Immature natural killer cell (primary cell): ENCODE data around the gene PPA1. TPM values are rescaled to one million over a fixed set of nuclear protein-coding genes. Genes with fewer than 3 reads are reported as not detected.
"Not testable (repeated sequence)": the region's sequence is repeated elsewhere in the genome, so short reads cannot be mapped to it uniquely, and the experiment has no call there.

Experiments
- DNase-seq, 3 donors: peaks; one replicate each; pipeline ENCODE4 v3.0.0; 2022; ENCODE audit warnings: mixed read lengths in 1 of 3
- H3K27ac Mint-ChIP-seq, 6 donors: one replicate each; pipeline ENCODE4 v1.8.0; 2020; ENCODE audit warnings: mixed read lengths in 6 of 6, mild to moderate bottlenecking in 5 of 6, inconsistent platforms in 4 of 6, moderate library complexity in 3 of 6
- H3K27me3 Mint-ChIP-seq, 3 donors: one replicate each; pipeline ENCODE4 v1.8.0; 2020 to 2021; ENCODE audit warnings: low read depth in 3 of 3, mild to moderate bottlenecking in 3 of 3, mixed read lengths in 3 of 3, moderate library complexity in 3 of 3, inconsistent platforms in 1 of 3
- H3K36me3 Mint-ChIP-seq, 3 donors: one replicate each; pipeline ENCODE4 v1.8.0; 2020; ENCODE audit warnings: mixed read lengths in 3 of 3, inconsistent platforms in 2 of 3, mild to moderate bottlenecking in 2 of 3
- H3K4me1 Mint-ChIP-seq, 2 donors: one replicate each; pipeline ENCODE4 v1.8.0; 2020; ENCODE audit warnings: inconsistent platforms in 2 of 2, mild to moderate bottlenecking in 2 of 2, mixed read lengths in 2 of 2, moderate library complexity in 1 of 2
- H3K4me3 Mint-ChIP-seq, 5 donors: one replicate each; pipeline ENCODE4 v1.8.0; 2020; ENCODE audit warnings: mild to moderate bottlenecking in 5 of 5, mixed read lengths in 5 of 5, inconsistent platforms in 3 of 5, moderate library complexity in 3 of 5
- H3K9me3 Mint-ChIP-seq, 6 donors: one replicate each; pipeline ENCODE4 v1.8.0; 2020; ENCODE audit warnings: mild to moderate bottlenecking in 6 of 6, mixed read lengths in 6 of 6, inconsistent platforms in 4 of 6, moderate library complexity in 3 of 6
- polyA plus RNA-seq, 3 donors: library from polyadenylated mRNA; unstranded; fragments of 300-500 nt; fragmentation: Illumina TruSeq; gene quantifications; one replicate each; pipeline ENCODE4 v1.2.3, GENCODE V29; 2021

Gene PPA1
- polyA plus RNA-seq, 3 donors from 2014 or later, result 48.2 to 126 (median 77.8) TPM

DNA sequence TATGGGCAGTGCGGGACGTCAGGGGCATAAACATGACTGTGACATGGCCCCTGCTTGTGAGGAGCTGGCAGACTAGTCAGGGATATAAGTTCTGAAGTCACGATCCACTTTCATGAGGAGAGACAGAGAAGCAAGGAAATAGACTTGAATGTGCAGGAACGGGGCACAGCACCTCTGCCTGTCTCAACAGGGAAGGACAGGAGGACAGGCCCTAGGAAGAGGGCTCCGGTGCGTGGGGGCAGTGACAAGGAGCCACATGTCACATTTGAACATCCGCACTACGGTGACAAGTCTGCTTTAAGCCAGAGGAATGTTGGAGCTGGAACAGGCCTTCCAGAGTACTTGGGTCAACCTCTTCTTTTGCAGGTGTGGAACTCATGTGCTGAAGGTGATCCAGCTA is 43.1 kb downstream of the PPA1 start:
- no peaks in the 10 kb centered on the region for H3K36me3 Mint-ChIP-seq
- peaks cover 0 to 7% (median 4%) of the 10 kb centered on the region in 3 donors for H3K27me3 Mint-ChIP-seq
- H3K4me3 Mint-ChIP-seq, result no peak overlapping the region
- H3K27ac Mint-ChIP-seq, result no peak overlapping the region
- no peak for DNase-seq
- no peaks in the 10 kb centered on the region for H3K9me3 Mint-ChIP-seq
- no peaks in the 10 kb centered on the region for H3K4me1 Mint-ChIP-seq

DNA sequence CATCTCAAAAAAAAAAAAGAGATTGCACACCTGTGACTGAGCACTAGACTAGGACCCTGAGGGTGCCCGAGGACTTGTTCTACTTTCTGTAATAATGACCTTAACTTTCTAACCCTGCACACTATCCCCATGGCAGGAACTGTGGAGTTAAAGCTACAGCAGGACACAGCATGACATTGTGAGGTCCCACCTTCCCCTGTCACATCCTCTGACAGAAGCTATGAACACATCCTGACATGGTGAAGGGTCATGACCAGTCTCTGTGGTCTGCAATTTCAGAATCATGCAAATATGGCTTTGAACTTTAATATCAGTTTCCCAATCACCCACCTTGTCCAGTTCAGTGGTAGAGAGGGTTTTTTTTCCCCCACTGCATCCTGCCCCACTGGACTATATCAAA is 44.5 kb downstream of the PPA1 start:
- Mint-ChIP-seq H3K36me3 (no peaks in the 10 kb centered on the region), H3K27ac (no peak overlapping the region), H3K4me3 (no peak overlapping the region), H3K4me1 (no peaks in the 10 kb centered on the region), H3K27me3 (peaks cover under 1 to 6% (median 3%) of the 10 kb centered on the region in 3 donors), H3K9me3 (no peaks in the 10 kb centered on the region)
- DNase-seq, result no peak

GRCh38 chr10:70186571-70186970 is 46.7 kb downstream of the PPA1 start:
- H3K36me3 Mint-ChIP-seq, result no peaks in the 10 kb centered on the region
- H3K4me3 Mint-ChIP-seq, result no peak overlapping the region
- peaks cover 0 to 8% (median 3%) of the 10 kb centered on the region in 3 donors for H3K27me3 Mint-ChIP-seq
- no peaks in the 10 kb centered on the region for H3K9me3 Mint-ChIP-seq
- DNase-seq, result no peak
- H3K4me1 Mint-ChIP-seq, result no peaks in the 10 kb centered on the region
- no peak overlapping the region for H3K27ac Mint-ChIP-seq

- Mint-ChIP-seq H3K27ac (no peak overlapping the region), H3K36me3 (no peaks in the 10 kb centered on the region), H3K4me3 (no peak overlapping the region), H3K27me3 (peaks cover 0 to 8% (median 3%) of the 10 kb centered on the region in 3 donors), H3K4me1 (no peaks in the 10 kb centered on the region), H3K9me3 (no peaks in the 10 kb centered on the region)
- no peak for DNase-seq
Observed at GRCh38 chr10:70186090-70186489, 47.1 kb downstream of the PPA1 start.

- H3K9me3 Mint-ChIP-seq, result no peaks in the 10 kb centered on the region
- no peaks in the 10 kb centered on the region for H3K4me1 Mint-ChIP-seq
- DNase-seq, result no peak
- no peak overlapping the region for H3K4me3 Mint-ChIP-seq
- H3K36me3 Mint-ChIP-seq, result no peaks in the 10 kb centered on the region
- H3K27ac Mint-ChIP-seq, result no peak overlapping the region
- peaks cover 0 to 8% (median 3%) of the 10 kb centered on the region in 3 donors for H3K27me3 Mint-ChIP-seq
Observed at GRCh38 chr10:70183304-70183703, 49.9 kb downstream of the PPA1 start.

DNA sequence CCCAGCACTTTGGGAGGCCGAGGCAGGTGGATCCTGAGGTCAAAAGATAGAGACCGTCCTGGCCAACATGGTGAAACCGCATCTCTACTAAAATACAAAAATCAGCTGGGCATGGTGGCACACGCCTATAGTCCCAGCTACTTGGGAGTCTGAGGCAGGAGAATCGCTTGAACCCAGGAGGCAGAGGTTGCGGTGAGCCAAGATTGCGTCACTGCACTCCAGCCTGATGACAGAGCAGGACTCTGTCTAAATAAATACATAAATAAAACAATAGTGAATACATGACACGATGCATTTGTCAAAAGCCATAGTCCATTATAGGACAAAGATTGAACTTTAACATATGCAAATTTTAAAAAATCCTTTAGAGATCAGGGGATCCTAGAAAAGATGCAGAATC is 54.0 kb downstream of the PPA1 start:
- not testable (repeated sequence) for H3K27me3 Mint-ChIP-seq, H3K4me3 Mint-ChIP-seq, H3K27ac Mint-ChIP-seq, DNase-seq, H3K36me3 Mint-ChIP-seq, H3K4me1 Mint-ChIP-seq, H3K9me3 Mint-ChIP-seq

DNA sequence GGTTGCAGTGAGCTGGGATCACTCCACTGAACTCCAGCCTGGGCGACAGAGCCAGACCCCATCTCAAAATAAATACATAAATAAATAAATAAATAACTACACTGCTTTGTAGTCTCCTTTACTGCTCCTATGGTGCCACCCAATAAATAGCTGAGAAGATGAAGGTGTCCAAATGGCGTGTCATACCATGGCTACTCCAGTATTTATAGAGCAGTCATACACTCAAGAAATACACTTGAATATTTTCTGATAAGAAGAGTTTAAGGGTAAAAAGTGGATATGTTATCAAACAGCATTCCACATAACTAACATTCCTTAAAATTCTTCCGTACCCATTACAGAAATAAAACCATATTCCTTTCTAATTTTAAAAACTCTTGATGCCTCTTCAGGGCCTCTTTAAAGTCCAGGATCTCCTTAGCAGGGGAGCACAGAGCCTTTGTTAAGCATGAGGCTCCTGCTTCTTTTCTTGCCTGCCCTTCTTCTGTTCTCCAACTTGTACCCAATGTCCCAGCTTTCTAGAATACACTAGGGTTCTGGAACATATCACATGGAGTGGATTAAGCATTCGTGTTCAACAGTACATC is 55.0 kb downstream of the PPA1 start:
- H3K4me3 Mint-ChIP-seq, result no peak overlapping the region
- no peak overlapping the region for H3K27ac Mint-ChIP-seq
- no peak for DNase-seq

DNA sequence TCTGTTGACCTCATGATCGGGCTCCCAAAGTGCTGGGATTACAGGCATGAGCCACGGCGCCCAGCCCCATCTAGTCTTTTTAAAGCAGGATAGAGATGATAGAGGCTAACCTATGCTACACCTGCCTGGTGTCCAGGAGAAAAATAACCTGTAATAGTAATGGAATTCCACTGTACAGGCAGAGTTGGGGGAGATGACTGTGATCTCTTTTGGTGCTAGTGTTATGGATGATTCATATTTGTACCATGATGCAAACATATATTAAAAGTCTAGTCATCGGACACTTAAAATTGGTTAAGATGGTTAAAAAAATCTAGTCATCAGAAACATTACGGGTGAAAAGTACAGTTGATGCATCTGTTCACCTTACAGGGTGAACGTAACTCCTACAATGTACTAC is 56.8 kb downstream of the PPA1 start:
- Mint-ChIP-seq H3K27me3 (peaks cover 0 to 3% (median 2%) of the 10 kb centered on the region in 3 donors), H3K9me3 (no peaks in the 10 kb centered on the region), H3K36me3 (no peaks in the 10 kb centered on the region), H3K4me3 (no peak overlapping the region), H3K27ac (no peak overlapping the region), H3K4me1 (peaks cover 14 to 18% of the 10 kb centered on the region in 2 donors)
- DNase-seq, result no peak

More for the DNA sequence above, 55.0 kb downstream of the PPA1 start:
- H3K36me3 Mint-ChIP-seq, result no peaks in the 10 kb centered on the region
- no peaks in the 10 kb centered on the region for H3K9me3 Mint-ChIP-seq
- H3K27me3 Mint-ChIP-seq, result peaks cover 0 to 3% (median 2%) of the 10 kb centered on the region in 3 donors
- peaks cover 14 to 16% of the 10 kb centered on the region in 2 donors for H3K4me1 Mint-ChIP-seq

GRCh38 chr10:70175516-70175915 is 57.7 kb downstream of the PPA1 start:
- Mint-ChIP-seq H3K9me3 (no peaks in the 10 kb centered on the region), H3K36me3 (no peaks in the 10 kb centered on the region), H3K27me3 (peaks cover 1 to 10% (median 6%) of the 10 kb centered on the region in 3 donors), H3K4me1 (peaks cover 17 to 23% of the 10 kb centered on the region in 2 donors), H3K27ac (peak overlapping the region in 1 of 6 donors; percentile 96), H3K4me3 (no peak overlapping the region)
- DNase-seq, result no peak

DNA sequence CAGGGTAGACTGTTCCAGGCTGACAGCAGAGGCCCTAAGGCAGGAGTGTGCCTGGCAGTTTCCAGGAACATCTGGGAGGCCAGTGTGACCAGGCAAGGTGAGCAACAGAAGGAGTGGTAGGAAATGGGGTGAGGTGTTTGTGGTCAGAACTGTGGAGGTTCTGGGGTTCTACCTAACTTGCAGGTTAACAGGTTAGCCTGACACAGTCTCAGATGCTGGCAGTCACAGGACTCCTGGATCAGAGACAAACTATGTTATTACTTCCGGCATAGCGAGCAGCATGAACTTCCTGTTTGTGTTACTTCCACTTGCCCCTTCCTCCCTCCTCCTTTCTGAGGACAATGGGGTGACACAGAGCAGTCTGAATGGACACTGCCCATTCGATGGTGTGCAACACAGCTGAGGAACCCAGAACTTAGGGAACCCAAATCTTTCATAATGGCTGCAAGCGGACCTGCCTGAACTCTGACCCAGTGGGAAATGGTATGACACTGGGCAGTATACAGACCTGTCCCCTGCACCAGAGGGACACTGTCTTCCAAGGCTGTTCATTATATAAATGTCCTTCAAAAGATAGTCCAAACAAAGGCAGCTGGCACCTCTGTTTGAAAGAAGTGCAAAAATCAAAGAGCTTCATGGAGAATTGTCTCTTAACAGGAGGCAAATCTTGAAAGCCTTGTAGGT is 59.0 kb downstream of the PPA1 start:
- H3K27me3 Mint-ChIP-seq, result peaks cover 2 to 15% (median 13%) of the 10 kb centered on the region in 3 donors
- H3K27ac Mint-ChIP-seq, result peak overlapping the region; percentile 82 to 96 (median 90)
- DNase-seq, result peak; percentile 31 to 46 (median 42)
- no peaks in the 10 kb centered on the region for H3K36me3 Mint-ChIP-seq
- H3K9me3 Mint-ChIP-seq, result peaks cover 0 to 1% (median 0%) of the 10 kb centered on the region in 6 donors
- peaks cover 21 to 28% of the 10 kb centered on the region in 2 donors for H3K4me1 Mint-ChIP-seq
- peak overlapping the region; percentile 9 to 67 (median 49) for H3K4me3 Mint-ChIP-seq

GRCh38 chr10:70169649-70170364 is 63.4 kb downstream of the PPA1 start:
- peak in 1 of 3 donors; percentile 8 for DNase-seq
- Mint-ChIP-seq H3K36me3 (peaks cover 5 to 7% (median 7%) of the 10 kb centered on the region in 3 donors), H3K4me3 (peak overlapping the region; percentile 85 to 94 (median 90)), H3K9me3 (peaks cover 0 to 2% (median 0%) of the 10 kb centered on the region in 6 donors), H3K4me1 (peaks cover 54 to 68% of the 10 kb centered on the region in 2 donors), H3K27ac (peak overlapping the region; percentile 87 to 97 (median 94)), H3K27me3 (peaks cover 3 to 18% (median 12%) of the 10 kb centered on the region in 3 donors)

DNA sequence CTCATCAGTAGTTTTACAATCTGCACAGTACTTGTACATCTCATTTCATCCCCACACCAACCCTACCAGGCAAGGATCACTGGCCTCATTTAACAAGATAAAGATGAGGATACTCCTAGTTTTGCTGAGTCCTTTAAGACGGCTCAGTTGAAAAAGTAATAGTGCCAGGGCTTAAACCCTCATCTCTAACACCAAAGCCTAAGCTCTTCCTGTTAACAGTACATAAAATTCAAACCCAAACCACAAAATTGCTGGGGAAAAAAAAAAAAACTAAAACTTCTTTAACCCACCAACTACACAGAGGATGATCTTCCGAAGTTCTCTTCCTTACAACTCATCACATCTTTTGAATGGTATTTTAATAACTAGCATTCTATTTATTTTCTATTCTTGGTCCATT is 64.2 kb downstream of the PPA1 start:
- H3K4me3 Mint-ChIP-seq, result peak overlapping the region; percentile 85 to 94 (median 90)
- H3K4me1 Mint-ChIP-seq, result peaks cover 53 to 68% of the 10 kb centered on the region in 2 donors
- peaks cover 0 to 2% (median 0%) of the 10 kb centered on the region in 6 donors for H3K9me3 Mint-ChIP-seq
- H3K36me3 Mint-ChIP-seq, result peaks cover 5 to 7% (median 7%) of the 10 kb centered on the region in 3 donors
- peak; percentile 61 to 71 (median 62) for DNase-seq
- H3K27me3 Mint-ChIP-seq, result peaks cover 3 to 17% (median 12%) of the 10 kb centered on the region in 3 donors
- peak overlapping the region; percentile 87 to 97 (median 94) for H3K27ac Mint-ChIP-seq

DNA sequence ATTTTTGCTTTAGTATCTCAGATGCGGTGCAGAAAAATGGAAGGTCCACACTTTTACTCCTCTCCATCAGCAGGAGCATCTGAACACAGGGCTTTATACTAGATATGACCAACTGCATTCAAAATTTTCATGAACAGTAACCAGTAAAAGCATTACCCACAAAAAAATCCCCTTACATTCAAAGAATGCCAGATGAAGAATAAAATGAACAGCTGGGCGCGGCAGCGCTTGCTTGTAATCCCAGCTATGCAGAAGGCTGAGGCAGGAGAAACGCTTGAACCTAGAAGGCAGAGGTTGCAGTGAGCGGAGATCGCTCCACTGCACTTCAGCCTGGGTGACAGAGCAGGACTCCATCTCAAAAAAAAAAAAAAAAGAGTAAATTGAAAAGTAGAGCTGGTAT is 66.0 kb downstream of the PPA1 start:
- peak overlapping the region; percentile 19 to 63 (median 53) for H3K4me3 Mint-ChIP-seq
- peak overlapping the region; percentile 55 to 87 (median 76) for H3K27ac Mint-ChIP-seq
- peaks cover 3 to 19% (median 18%) of the 10 kb centered on the region in 3 donors for H3K27me3 Mint-ChIP-seq
- H3K9me3 Mint-ChIP-seq, result peaks cover 0 to 2% (median 0%) of the 10 kb centered on the region in 6 donors
- DNase-seq, result no peak
- H3K4me1 Mint-ChIP-seq, result peaks cover 65 to 81% of the 10 kb centered on the region in 2 donors
- H3K36me3 Mint-ChIP-seq, result peaks cover 7 to 11% (median 9%) of the 10 kb centered on the region in 3 donors

DNA sequence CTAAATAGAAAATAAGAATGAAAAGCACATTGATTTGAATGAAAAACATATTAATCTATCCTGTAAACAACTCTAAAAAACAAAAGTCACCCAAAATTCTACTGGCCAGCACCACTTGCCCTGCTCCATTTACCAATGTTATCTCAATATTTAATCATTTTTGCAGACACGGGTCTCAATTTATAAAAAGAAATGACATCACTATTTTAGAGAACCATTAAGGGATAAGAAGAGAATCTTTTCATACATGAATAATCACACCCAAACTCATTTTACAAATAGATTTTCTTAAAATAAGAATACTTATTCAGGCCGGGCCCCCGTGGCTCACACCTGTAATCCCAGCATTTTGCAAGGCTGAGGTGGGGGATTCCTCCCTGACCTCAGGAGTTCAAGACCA is 66.8 kb downstream of the PPA1 start:
- peaks cover 3 to 22% (median 18%) of the 10 kb centered on the region in 3 donors for H3K27me3 Mint-ChIP-seq
- H3K4me1 Mint-ChIP-seq, result peaks cover 73 to 88% of the 10 kb centered on the region in 2 donors
- peak overlapping the region in 4 of 5 donors; percentile 10 to 59 (median 15) for H3K4me3 Mint-ChIP-seq
- DNase-seq, result no peak
- peaks cover 0 to 2% (median 0%) of the 10 kb centered on the region in 6 donors for H3K9me3 Mint-ChIP-seq
- peak overlapping the region in 3 of 6 donors; percentile 59 to 87 (median 79) for H3K27ac Mint-ChIP-seq
- H3K36me3 Mint-ChIP-seq, result peaks cover 7 to 14% (median 9%) of the 10 kb centered on the region in 3 donors
